B cell (primary cell): ENCODE results near the gene TRIM41. TPM values are rescaled to one million over a fixed set of nuclear protein-coding genes. Genes with fewer than 3 reads are reported as not detected.

Experiments used
- ATAC-seq: fragments of 200-7000 bp; cut with Tn5 transposase; one replicate; pipeline ENCODE4 v1.10.0; 2021; ENCODE audit warnings: low read depth, mild to moderate bottlenecking, moderate number of reproducible peaks, moderate library complexity
- CTCF ChIA-PET: fragments of 350-600 bp; sonication (Branson Sonifier 250); formaldehyde crosslinking; loops from one replicate; lab custom pipeline; 2021; ENCODE audit warnings: antibody characterized with exemption, inconsistent platforms; lab: Charles Lee
- POLR2A ChIA-PET: fragments of 350-600 bp; sonication (Branson Sonifier 250); formaldehyde crosslinking; loops from one replicate; lab custom pipeline; 2021; ENCODE audit warnings: antibody characterized with exemption; lab: Charles Lee
- DNase-seq: peaks from one replicate; pipeline ENCODE4 v3.0.0; 2013
- H2AFZ ChIP-seq: 2 replicates; pipeline ENCODE4 v1.6.1; 2012; ENCODE audit warnings: mild to moderate bottlenecking, low read depth, low read length; ENCODE audit not compliant: insufficient read depth, poor library complexity, severe bottlenecking
- H3K27ac ChIP-seq, 2 donors: 1 replicate in 1 of 2; 2 replicates in 1 of 2; pipeline ENCODE4 v1.5.1; 2012 to 2013; ENCODE audit warnings: low read length in 2 of 2, mild to moderate bottlenecking in 2 of 2, moderate library complexity in 1 of 2
- H3K27me3 ChIP-seq, 4 experiments: fragments of 200-600 bp in 1 of 4; sonication (generic) in 1 of 4; replicated peaks in 1 of 4; 1 replicate in 2 of 4; 2 replicates in 2 of 4; pipeline versions ENCODE4 v1.6.1 to v1.7.0; 2013 to 2016; ENCODE audit warnings: low read length in 3 of 4, mild to moderate bottlenecking in 2 of 4, mixed read lengths in 1 of 4, moderate library complexity in 1 of 4; ENCODE audit not compliant: insufficient read depth in 4 of 4, control insufficient read depth in 3 of 4; ENCODE audit errors: control extremely low read depth in 1 of 4
- H3K36me3 ChIP-seq, 2 experiments: replicated peaks in 1 of 2; 1 replicate in 1 of 2; 2 replicates in 1 of 2; pipeline versions ENCODE4 v1.6.1 to v1.7.1; 2013; ENCODE audit warnings: low read length in 1 of 2; ENCODE audit not compliant: insufficient read depth in 2 of 2, control insufficient read depth in 1 of 2; ENCODE audit errors: control extremely low read depth in 1 of 2, extremely low read depth in 1 of 2
- H3K4me1 ChIP-seq, 2 donors: fragments of 200-600 bp in 1 of 2; sonication (generic) in 1 of 2; 1 replicate in 1 of 2; 2 replicates in 1 of 2; pipeline versions ENCODE4 v1.5.1 to v1.6.1; 2013 to 2017; ENCODE audit warnings: low read length in 2 of 2; ENCODE audit not compliant: control insufficient read depth in 2 of 2, insufficient read depth in 2 of 2
- H3K4me2 ChIP-seq: replicated peaks from 2 replicates; pipeline ENCODE3; 2012; ENCODE audit warnings: mild to moderate bottlenecking, low read depth, low read length; ENCODE audit not compliant: poor library complexity, severe bottlenecking
- H3K4me3 ChIP-seq, 5 experiments: fragments of 200-600 bp in 1 of 5; sonication (generic) in 1 of 5; 1 replicate in 3 of 5; 2 replicates in 2 of 5; pipeline versions ENCODE4 v1.5.1 to v1.7.0; 2011 to 2016; ENCODE audit warnings: low read length in 4 of 5, mild to moderate bottlenecking in 4 of 5, low read depth in 2 of 5, control low read depth in 1 of 5, moderate library complexity in 1 of 5; ENCODE audit not compliant: insufficient read depth in 1 of 5; ENCODE audit errors: control extremely low read depth in 1 of 5, extremely low read depth in 1 of 5
- H3K79me2 ChIP-seq: fragments of 200-600 bp; sonication (generic); one replicate; pipeline ENCODE4 v1.6.0; 2016; ENCODE audit warnings: low read length; ENCODE audit not compliant: control insufficient read depth, insufficient read depth
- H3K9ac ChIP-seq: fragments of 200-600 bp; sonication (generic); 2 replicates; pipeline ENCODE4 v1.6.1; 2017; ENCODE audit warnings: mild to moderate bottlenecking, low read length, moderate library complexity
- H3K9me3 ChIP-seq, 3 donors: one replicate each; pipeline versions ENCODE4 v1.6.1 to v1.7.1; 2013; ENCODE audit warnings: low read length in 2 of 3; ENCODE audit not compliant: control insufficient read depth in 2 of 3, insufficient read depth in 1 of 3; ENCODE audit errors: control extremely low read depth in 1 of 3
- H4K20me1 ChIP-seq: 2 replicates; pipeline ENCODE4 v1.6.0; 2012; ENCODE audit warnings: mild to moderate bottlenecking, low read length; ENCODE audit not compliant: insufficient read depth, control insufficient read depth, poor library complexity, severe bottlenecking
- H3K27ac Mint-ChIP-seq: one replicate; pipeline ENCODE4 v1.8.0; 2021; ENCODE audit warnings: mixed read lengths
- H3K27me3 Mint-ChIP-seq: one replicate; pipeline ENCODE4 v1.8.0; 2021; ENCODE audit warnings: mixed read lengths
- H3K4me1 Mint-ChIP-seq: one replicate; pipeline ENCODE4 v1.8.0; 2021; ENCODE audit warnings: mixed read lengths
- H3K4me3 Mint-ChIP-seq: one replicate; pipeline ENCODE4 v1.8.0; 2021; ENCODE audit warnings: mixed read lengths
- H3K9me3 Mint-ChIP-seq: one replicate; pipeline ENCODE4 v1.8.0; 2022; ENCODE audit warnings: mixed read lengths; ENCODE audit not compliant: insufficient read depth
- CTCF ChIP-seq: fragments of 200-600 bp; IDR thresholded peaks from one replicate; pipeline ENCODE4 v1.8.0; 2022; ENCODE audit warnings: antibody characterized with exemption, mild to moderate bottlenecking
- EZH2 ChIP-seq: IDR thresholded peaks from 2 replicates; pipeline ENCODE4 v1.6.1; 2012; ENCODE audit warnings: borderline replicate concordance, low read depth, mild to moderate bottlenecking, moderate library complexity, low read length; ENCODE audit not compliant: insufficient read depth, poor library complexity, severe bottlenecking
- WGBS: methylation state at CpG from one replicate; pipeline ENCODE4 v1.1.5; 2013; ENCODE audit warnings: missing lambda C conversion rate; ENCODE audit not compliant: insufficient coverage; 5-methylcytosine and 5-hydroxymethylcytosine counted together
- intact Hi-C: fragments of 100-400 bp; cut with micrococcal nuclease; formaldehyde crosslinking; loops from one replicate; pipeline ENCODE4 v1.10.0; 2022
- polyA plus RNA-seq: library from polyadenylated mRNA; depleted of rRNA; stranded (reverse); fragments of >200 nt; gene quantifications from 2 replicates; pipeline ENCODE4 v1.2.3, GENCODE V29; 2012
- total RNA-seq, 2 donors: library from RNA; stranded (reverse); fragments of 120-200 nt in 1 of 2; gene quantifications; 1 replicate in 1 of 2; 2 replicates in 1 of 2; pipeline versions ENCODE4 v1.2.3 to v1.2.4, GENCODE V29; 2013 to 2022

TRIM41 gene
- total and polyA plus RNA-seq, 2 donors (not counting 1 experiment from before 2014, with no cell fraction given): 28.4 to 44.3 TPM

GRCh38 chr5:181259974-181260719 is 37.1 kb downstream of the TRIM41 start:
- H3K27ac ChIP-seq: peak overlapping the region; percentile 98
- intact Hi-C loops: loop anchor here (5.0 kb wide), 2 partner anchors 98 to 458 kb away; partner anchors contain the start of gene MGAT1
- H3K27ac Mint-ChIP-seq: peak overlapping the region; percentile 97
- H3K9me3 ChIP-seq: peaks cover 0 to 9% (median 0%) of the 10 kb centered on the region in 3 donors
- H3K9ac ChIP-seq: peak overlapping the region; percentile 100
- peaks cover 13% of the 10 kb centered on the region for H4K20me1 ChIP-seq
- peak overlapping the region; percentile 67 to 99 (median 98) for H3K4me3 ChIP-seq
- peak overlapping the region; percentile 95 for H3K4me3 Mint-ChIP-seq
- TF ChIP-seq CTCF (no peak), EZH2 (no peak)
- no peaks in the 10 kb centered on the region for H3K27me3 ChIP-seq
- CTCF ChIA-PET: interaction anchor here (1.0 to 4.0 kb wide), 10 partner anchors 9 to 100 kb away, joined by 3 to 28 read pairs (median 8); partner anchors contain the start of genes RACK1 and TRIM41
- no peak for DNase-seq
- 5% methylated on average over 23 of the region's 26 CpGs for WGBS
- H2AFZ ChIP-seq: peak overlapping the region; percentile 98
- peaks cover 22 to 38% of the 10 kb centered on the region in 2 donors for H3K4me1 ChIP-seq
- ATAC-seq: no peak
- no peaks in the 10 kb centered on the region for H3K9me3 Mint-ChIP-seq
- H3K4me2 ChIP-seq: peak overlapping the region; percentile 96
- no peaks in the 10 kb centered on the region for H3K27me3 Mint-ChIP-seq
- peaks cover 5 to 15% of the 10 kb centered on the region in 2 experiments for H3K36me3 ChIP-seq
- POLR2A ChIA-PET: interaction anchor here (1.3 to 3.1 kb wide), 8 partner anchors 11 to 428 kb away, joined by 3 to 63 read pairs (median 18); partner anchors contain the start of genes RACK1 and TRIM41
- peaks cover 56% of the 10 kb centered on the region for H3K4me1 Mint-ChIP-seq
- H3K79me2 ChIP-seq: peaks cover 81% of the 10 kb centered on the region
